Endothelial cell of umbilical vein (primary cell): ENCODE measurements around the gene HMBS. TPM values are rescaled to one million over a fixed set of nuclear protein-coding genes. Genes with fewer than 3 reads are reported as not detected.
"Not testable (repeated sequence)": the region's sequence is repeated elsewhere in the genome, so short reads cannot be mapped to it uniquely, and the experiment has no call there.

ENCODE experiments used
- BruUV-seq: library from RNA; stranded (reverse); fragments of 400-500 nt; replicated peaks from 2 replicates; lab custom pipeline; 2021; lab: Mats Ljungman, UMichigan
- CTCF ChIA-PET: fragments of 300-600, 350-600 bp; sonication (Branson Sonifier 250); formaldehyde crosslinking; loops from one replicate; lab custom pipeline; 2021; ENCODE audit warnings: antibody characterized with exemption, inconsistent platforms; lab: Charles Lee
- POLR2A ChIA-PET: fragments of 300-600, 350-600 bp; sonication (Branson Sonifier 250); formaldehyde crosslinking; loops from one replicate; lab custom pipeline; 2021; ENCODE audit warnings: antibody characterized with exemption, inconsistent platforms; lab: Charles Lee
- DNase-seq: peaks from one replicate; pipeline ENCODE4 v3.0.0-alpha.2; 2011; ENCODE audit warnings: low read depth, low spot score
- FAIRE-seq: peaks from 2 replicates; lab custom pipeline; 2011; peaks lifted over from hg19 to GRCh38; lab: Jason Lieb, UNC
- H2AFZ ChIP-seq: 2 replicates; pipeline ENCODE4 v1.6.0; 2012; ENCODE audit warnings: low read depth, low read length, control low read depth, inconsistent platforms
- H3K27ac ChIP-seq: 2 replicates; pipeline ENCODE4 v1.5.1; 2011; ENCODE audit warnings: low read depth, mild to moderate bottlenecking, control low read depth, low read length, moderate library complexity; ENCODE audit not compliant: insufficient read depth
- H3K27me3 ChIP-seq, 2 experiments: 2 replicates each; pipeline versions ENCODE4 v1.6.0 to v1.6.1; 2011; ENCODE audit warnings: low read length in 2 of 2, mixed read lengths in 1 of 2; ENCODE audit not compliant: control insufficient read depth in 2 of 2, insufficient read depth in 2 of 2
- H3K36me3 ChIP-seq, 2 experiments: 2 replicates in 1 of 2; 3 replicates in 1 of 2; pipeline ENCODE4 v1.5.1; 2011; ENCODE audit warnings: low read length in 2 of 2, mild to moderate bottlenecking in 1 of 2, moderate library complexity in 1 of 2; ENCODE audit not compliant: control insufficient read depth in 2 of 2, insufficient read depth in 2 of 2; ENCODE audit errors: extremely low read depth in 1 of 2
- H3K4me1 ChIP-seq: 3 replicates; pipeline ENCODE4 v1.5.1; 2011; ENCODE audit warnings: mild to moderate bottlenecking, low read length; ENCODE audit not compliant: control insufficient read depth, insufficient read depth; ENCODE audit errors: extremely low read depth
- H3K4me2 ChIP-seq: 2 replicates; pipeline ENCODE4 v1.6.1; 2011; ENCODE audit warnings: low read length, control low read depth, mixed read lengths; ENCODE audit not compliant: insufficient read depth
- H3K4me3 ChIP-seq, 3 experiments: fragments of 200-600 bp in 1 of 3; sonication (generic), shearing (Covaris generic) in 1 of 3; replicated peaks in 1 of 3; 2 replicates each; pipeline ENCODE4 v1.5.1; 2011 to 2016; ENCODE audit warnings: control low read depth in 3 of 3, low read length in 3 of 3, mild to moderate bottlenecking in 2 of 3, inconsistent platforms in 1 of 3, low read depth in 1 of 3, moderate library complexity in 1 of 3; ENCODE audit not compliant: insufficient read depth in 1 of 3
- H3K79me2 ChIP-seq: 2 replicates; pipeline ENCODE4 v1.6.0; 2012; ENCODE audit warnings: low read length, inconsistent platforms; ENCODE audit not compliant: control insufficient read depth, insufficient read depth
- H3K9ac ChIP-seq: replicated peaks from 2 replicates; pipeline ENCODE3; 2011; ENCODE audit warnings: low read length, control low read depth; ENCODE audit not compliant: insufficient read depth; ENCODE audit errors: extremely low read depth
- H3K9me1 ChIP-seq: replicated peaks from 3 replicates; pipeline ENCODE4 v1.6.0; 2011; ENCODE audit warnings: mild to moderate bottlenecking, low read length; ENCODE audit not compliant: control insufficient read depth, insufficient read depth; ENCODE audit errors: extremely low read depth
- H3K9me3 ChIP-seq: replicated peaks from 2 replicates; pipeline ENCODE4 v1.5.1; 2012; ENCODE audit warnings: low read length, inconsistent platforms; ENCODE audit not compliant: control insufficient read depth, insufficient read depth
- H4K20me1 ChIP-seq: replicated peaks from 2 replicates; pipeline ENCODE3; 2011; ENCODE audit warnings: mild to moderate bottlenecking, low read length; ENCODE audit not compliant: control insufficient read depth, insufficient read depth; ENCODE audit errors: extremely low read depth
- EZH2 ChIP-seq: IDR thresholded peaks from 2 replicates; pipeline ENCODE4 v1.6.1; 2012; ENCODE audit warnings: borderline replicate concordance, low read depth, mild to moderate bottlenecking, moderate library complexity, low read length, inconsistent platforms; ENCODE audit not compliant: severe bottlenecking
- FOS ChIP-seq: IDR thresholded peaks from 2 replicates; pipeline ENCODE4 v1.6.1; 2011; ENCODE audit warnings: mild to moderate bottlenecking, low read length, moderate library complexity, borderline replicate concordance; ENCODE audit not compliant: insufficient read depth
- MAX ChIP-seq: IDR thresholded peaks from 2 replicates; pipeline ENCODE4 v1.6.1; 2011; ENCODE audit not compliant: insufficient read depth, insufficient read length
- MYC ChIP-seq: IDR thresholded peaks from one replicate; pipeline ENCODE4 v1.6.1; 2011; ENCODE audit warnings: mild to moderate bottlenecking, low read depth, low read length
- POLR2AphosphoS5 ChIP-seq: IDR thresholded peaks from 2 replicates; pipeline ENCODE4 v1.6.1; 2012; ENCODE audit warnings: low read depth, mild to moderate bottlenecking, control low read depth, low read length, moderate library complexity; ENCODE audit not compliant: insufficient read depth
- dilution Hi-C: fragments of 300-500 bp; cut with MboI; formaldehyde crosslinking; loops from one replicate; pipeline ENCODE4 v1.15.0; 2019; ENCODE audit warnings: low sequenced_read_pairs; ENCODE audit not compliant: extremely low pct_ligation_motif_present
- intact Hi-C: fragments of 100-400 bp; cut with micrococcal nuclease; formaldehyde crosslinking; loops from one replicate; pipeline ENCODE4 v1.10.0; 2022
- polyA plus RNA-seq, 4 experiments: library from polyadenylated mRNA; depleted of rRNA in 3 of 4; stranded (reverse) in 3 of 4; unstranded in 1 of 4; fragments of >200 nt; gene quantifications; 2 replicates each; pipeline versions ENCODE4 v1.2.1 to v1.2.3, GENCODE V29; 2011 to 2012; ENCODE audit warnings: missing spikeins in 1 of 4
- total RNA-seq: library from RNA; stranded (reverse); gene quantifications from 2 replicates; pipeline ENCODE4 v1.2.3, GENCODE V29; 2021

Gene HMBS
- total and polyA plus RNA-seq, 2 donors (not counting 3 experiments of a cell fraction or from before 2014, with no cell fraction given) = 13.5 to 24.8 TPM

DNA sequence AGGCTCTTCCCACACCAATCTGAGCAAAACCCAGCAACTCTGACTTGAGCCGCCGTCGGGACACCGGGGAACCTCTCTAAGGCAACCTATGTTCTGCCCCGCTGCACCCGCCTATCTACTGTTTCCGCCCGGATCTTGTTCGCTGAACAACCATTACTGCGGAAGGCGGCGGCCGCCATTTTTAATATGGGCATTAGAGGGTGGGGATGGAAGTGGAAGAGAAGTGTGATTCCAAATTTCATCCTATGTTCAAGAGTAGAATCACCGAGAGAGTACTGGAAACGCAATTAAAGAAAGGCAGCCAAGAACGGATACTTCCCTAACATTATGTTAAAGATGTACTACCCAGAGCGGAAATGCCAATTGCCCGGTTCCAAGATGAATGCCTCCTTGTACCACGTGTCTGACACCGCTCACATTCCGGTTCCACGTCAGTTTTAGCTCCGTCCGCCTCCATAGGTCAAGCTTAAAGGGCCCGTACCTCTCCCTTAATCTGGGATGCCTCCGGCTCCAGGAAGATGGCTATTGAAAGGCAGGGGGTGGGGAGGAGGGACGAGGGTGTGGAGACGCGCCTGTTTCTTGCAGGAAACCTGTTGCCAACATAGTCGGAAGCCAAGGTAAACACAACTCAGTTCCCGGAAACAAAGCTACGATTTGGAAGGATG lies 17.2 kb downstream of the HMBS start, which contains the start of gene DPAGT1:
Gene DPAGT1 (minus strand): TSS at position 95 of the 665 bp plus-strand sequence. CDS start 198 bp downstream, outside the sequence.
- DNase-seq = peak; percentile 96
- H3K36me3 ChIP-seq = peaks cover 7 to 14% of the 10 kb centered on the region in 2 experiments
- H3K4me3 ChIP-seq = peak within 1 kb of the TSS; percentile 81 to 97 (median 86)
- dilution Hi-C loops (no loop called here), intact Hi-C loops (loop anchor here (1.0 to 2.0 kb wide), 5 partner anchors 19 to 219 kb away; partner anchors contain the start of genes HINFP and VPS11)
- peak within 1 kb of the TSS; percentile 65 for H2AFZ ChIP-seq
- peak within 1 kb of the TSS; percentile 89 for H3K9ac ChIP-seq
- H3K27ac ChIP-seq = peak within 1 kb of the TSS; percentile 94
- H3K9me1 ChIP-seq = no peaks in the 10 kb centered on the region
- BruUV-seq = no TSS peak
- H3K27me3 ChIP-seq = no peaks in the 10 kb centered on the region
- POLR2A ChIA-PET = interaction anchor here (0.8 to 1.4 kb wide), 5 partner anchors 11 to 215 kb away, joined by 3 to 7 read pairs (median 3); partner anchors contain the start of genes HINFP, MCAM and VPS11
- no peaks in the 10 kb centered on the region for H4K20me1 ChIP-seq
- peaks cover 21% of the 10 kb centered on the region for H3K4me1 ChIP-seq
- no peaks in the 10 kb centered on the region for H3K9me3 ChIP-seq
- peaks cover 15% of the 10 kb centered on the region for H3K79me2 ChIP-seq
- peak; percentile 94 for FAIRE-seq
- TF ChIP-seq POLR2AphosphoS5 (no peak), FOS (no peak), MYC (peak; percentile 100), EZH2 (no peak), MAX (peak; percentile 97)
- H3K4me2 ChIP-seq = peak within 1 kb of the TSS; percentile 91
- CTCF ChIA-PET = interaction anchor here (0.6 to 2.1 kb wide), 22 partner anchors 10 to 311 kb away, joined by 3 to 27 read pairs (median 6); partner anchors contain the start of genes CBL, HINFP and VPS11

DNA sequence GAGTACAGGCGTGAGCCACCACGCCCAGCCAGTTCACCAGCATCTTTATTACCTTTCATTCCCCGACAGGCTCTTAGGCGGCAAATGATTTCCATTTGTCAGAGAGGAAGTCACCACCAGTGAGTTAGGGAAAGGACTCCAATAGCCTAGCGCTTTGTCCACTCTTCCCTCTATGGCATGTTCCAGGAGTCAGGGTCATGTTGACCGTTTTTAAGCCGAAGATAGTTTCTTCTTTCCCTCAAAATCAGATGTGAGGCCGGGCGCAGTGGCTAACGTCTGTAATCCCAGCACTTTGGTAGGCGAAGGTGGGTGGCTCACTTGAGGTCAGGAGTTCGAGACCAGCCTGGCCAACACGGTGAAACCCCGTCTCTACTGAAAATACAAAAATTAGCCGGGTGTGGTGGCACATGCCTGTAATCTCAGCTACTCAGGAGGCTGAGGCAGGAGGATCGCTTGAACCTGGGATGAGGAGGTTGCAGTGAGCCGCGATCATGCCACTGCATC lies 18.5 kb downstream of the HMBS start:
- peaks cover 25% of the 10 kb centered on the region for H3K4me1 ChIP-seq
- H3K9me1 ChIP-seq, dilution Hi-C loops, BruUV-seq, intact Hi-C loops, H3K9me3 ChIP-seq, H3K27me3 ChIP-seq, FAIRE-seq, DNase-seq, POLR2A ChIA-PET, H3K36me3 ChIP-seq, H3K9ac ChIP-seq, H4K20me1 ChIP-seq, H3K4me3 ChIP-seq: not testable (repeated sequence)
- H2AFZ ChIP-seq = peak overlapping the region; percentile 0
- H3K4me2 ChIP-seq = peak overlapping the region; percentile 46
- CTCF ChIA-PET = interaction anchor here (0.6 to 2.1 kb wide), 19 partner anchors 11 to 1684 kb away, joined by 3 to 27 read pairs (median 6); partner anchors contain the start of genes CBL, HINFP and VPS11
- peak overlapping the region; percentile 94 for H3K27ac ChIP-seq
- H3K79me2 ChIP-seq = peaks cover 15% of the 10 kb centered on the region
